GM12872 (cell line): ENCODE measurements around the gene HNRNPA3.

Experiments used
- CTCF ChIP-seq: IDR thresholded peaks from 3 replicates; pipeline ENCODE4 v1.5.1; 2011; ENCODE audit warnings: low read depth, mild to moderate bottlenecking, low read length, moderate library complexity; ENCODE audit not compliant: insufficient read depth

Gene HNRNPA3

GRCh38 chr2:177250461-177250860 is 37.9 kb downstream of the HNRNPA3 start:
- no peak for TF ChIP-seq CTCF

GRCh38 chr2:177251165-177251542 is 38.6 kb downstream of the HNRNPA3 start:
- TF ChIP-seq CTCF = no peak

- TF ChIP-seq CTCF = no peak
These were observed 40.4 kb downstream of the HNRNPA3 start for GRCh38 chr2:177252808-177253531.

GRCh38 chr2:177253704-177254103 is 41.1 kb downstream of the HNRNPA3 start:
- TF ChIP-seq CTCF = no peak

GRCh38 chr2:177254433-177255226 is 42.0 kb downstream of the HNRNPA3 start:
- peak; percentile 47; the same call in 2 of the 3 replicates for TF ChIP-seq CTCF

GRCh38 chr2:177255227-177255601 is 42.6 kb downstream of the HNRNPA3 start:
- no peak for TF ChIP-seq CTCF

GRCh38 chr2:177256026-177256425 is 43.4 kb downstream of the HNRNPA3 start:
- TF ChIP-seq CTCF = no peak
